Bronchus fibroblast of lung (primary cell): ENCODE results near the gene OBSCN. TPM values are rescaled to one million over a fixed set of nuclear protein-coding genes. Genes with fewer than 3 reads are reported as not detected.

Experiments used
- total RNA-seq: library from RNA; depleted of rRNA; stranded (reverse); fragments of >200 nt; gene quantifications from 2 replicates; pipeline ENCODE4 v1.2.3, GENCODE V29; 2015

OBSCN gene
- 2.1 and 2.4 TPM in 2 replicates for total RNA-seq

GRCh38 chr1:228207851-228208821 is at the start of gene OBSCN:
Gene OBSCN, plus strand, starts transcription at chr1:228208044. Its CDS starts 3,740 bp downstream, at chr1:228211784.

GRCh38 chr1:228165372-228166169 is 42.3 kb upstream of the OBSCN start, which contains the start of gene IBA57:
Gene IBA57, plus strand, starts transcription at chr1:228165804. Its CDS starts 13 bp downstream, at chr1:228165817.

GRCh38 chr1:228416217-228416933 is 208.5 kb downstream of the OBSCN start, which contains the start of gene TRIM17:
Gene TRIM17, minus strand, starts transcription at chr1:228416861. Its CDS starts 1,789 bp downstream, at chr1:228415072.

Other genes starting within 250 kb of the OBSCN start
- not detected in 2 replicates for gene WNT3A, start 201.0 kb upstream of the OBSCN start, total RNA-seq
- gene ARF1, start 125.3 kb upstream of the OBSCN start, total RNA-seq, result 589 and 617 TPM in 2 replicates
- gene C1orf35, start 104.7 kb upstream of the OBSCN start, total RNA-seq, result 12.6 and 16.0 TPM in 2 replicates
- 101 and 141 TPM in 2 replicates for gene MRPL55, start 98.7 kb upstream of the OBSCN start, total RNA-seq
- gene GUK1, start 67.8 kb upstream of the OBSCN start, total RNA-seq, result 258 and 320 TPM in 2 replicates
- gene GJC2, start 58.1 kb upstream of the OBSCN start, total RNA-seq, result 1.9 and 2.4 TPM in 2 replicates
- gene IBA57, start 42.2 kb upstream of the OBSCN start, total RNA-seq, result 1.5 and 6.6 TPM in 2 replicates
- gene TRIM11, start 198.8 kb downstream of the OBSCN start, total RNA-seq, result 24.7 and 27.9 TPM in 2 replicates
- 0.34 and 0.45 TPM in 2 replicates for gene TRIM17, start 208.8 kb downstream of the OBSCN start, total RNA-seq